ENCODE data around the gene REEP5. TPM values are rescaled to one million over a fixed set of nuclear protein-coding genes. Genes with fewer than 3 reads are reported as not detected.
A peak's percentile ranks its signal among the peaks of the same experiment; 100 is the strongest.

REEP5 gene
- total and polyA plus RNA-seq, 9 of the 15 experiments (the other 6 are each of a cell fraction or from before 2014, with no cell fraction given): 14.7 to 102 (median 36.0) TPM

- TF ChIP-seq E2F4 (CRISPR knock-in tag; IDR thresholded peaks at IDR 0.05; ENCODE audit: low read depth) (no peak), ZBTB17 (CRISPR knock-in tag; IDR thresholded peaks at IDR 0.05) (peak; percentile 44; the same call in 1 of the 2 replicates), SRF (CRISPR knock-in tag; IDR thresholded peaks at IDR 0.05) (no peak), PCBP1 (IDR thresholded peaks at IDR 0.05; ENCODE audit: low read depth, low read length, poor library complexity, severe bottlenecking) (peak; percentile 85), POLR2A (conservative IDR thresholded peaks at IDR 0.05) (peak; percentile 91), ARID2 (IDR thresholded peaks at IDR 0.05) (no peak), HINFP (tag; conservative IDR thresholded peaks at IDR 0.05; ENCODE audit: low read depth) (peak; percentile 95), SAFB2 (IDR thresholded peaks at IDR 0.05; ENCODE audit: borderline replicate concordance, low read depth, low read length, severe bottlenecking) (no peak), GTF2A2 (tag; IDR thresholded peaks at IDR 0.05) (no peak), ADNP (tag; IDR thresholded peaks at IDR 0.05) (no peak), TRIM28 (IDR thresholded peaks at IDR 0.05) (no peak), POLR2H (tag; IDR thresholded peaks at IDR 0.05; ENCODE audit: low read depth) (peak; percentile 55; the same call in 1 of the 2 replicates), TAF1 (IDR thresholded peaks at IDR 0.05; ENCODE audit: control insufficient read depth, extremely low read depth, insufficient read depth, low read length, severe bottlenecking) (peak; percentile 88), POLR2G (IDR thresholded peaks at IDR 0.05; ENCODE audit: low read depth, low read length) (peak; percentile 93), CEBPZ (IDR thresholded peaks at IDR 0.05; ENCODE audit: borderline replicate concordance, low read depth, low read length) (no peak), MEF2A (IDR thresholded peaks at IDR 0.05; ENCODE audit: control insufficient read depth, low read depth, low read length) (no peak)
These were observed at the start of gene REEP5 (continued) for GRCh38 chr5:112921833-112922817.
